Activated T-helper 2 cell treated with anti-CD3 and anti-CD28 coated beads, Interferon-gamma antibody, Interleukin-2, Interleukin-4, amounts not matched to agents 10 μg/mL and 5 μg/mL and 100 μg/mL, durations not matched to agents 14 hours and 24 hours and 36 hours (primary cell): ENCODE measurements around the gene PCDHGB6. TPM values are rescaled to one million over a fixed set of nuclear protein-coding genes. Genes with fewer than 3 reads are reported as not detected.
"Not testable (repeated sequence)": the region's sequence is repeated elsewhere in the genome, so short reads cannot be mapped to it uniquely, and the experiment has no call there.

Source experiments
- DNase-seq: peaks from one replicate; pipeline ENCODE4 v3.0.0; 2021; ENCODE audit warnings: low spot score
- H3K27ac Mint-ChIP-seq: one replicate; pipeline ENCODE4 v1.8.0; 2021; ENCODE audit warnings: mixed read lengths
- H3K27me3 Mint-ChIP-seq: one replicate; pipeline ENCODE4 v1.8.0; 2021; ENCODE audit warnings: low read depth, mixed read lengths
- H3K36me3 Mint-ChIP-seq: one replicate; pipeline ENCODE4 v1.8.0; 2021; ENCODE audit warnings: low read depth, mixed read lengths
- H3K4me1 Mint-ChIP-seq: one replicate; pipeline ENCODE4 v1.8.0; 2021; ENCODE audit warnings: low read depth, mixed read lengths
- H3K4me3 Mint-ChIP-seq: one replicate; pipeline ENCODE4 v1.8.0; 2021; ENCODE audit warnings: low read depth, mild to moderate bottlenecking, moderate library complexity, mixed read lengths
- H3K9me3 Mint-ChIP-seq: one replicate; pipeline ENCODE4 v1.8.0; 2021; ENCODE audit warnings: mixed read lengths
- intact Hi-C: fragments of 100-400 bp; cut with micrococcal nuclease; formaldehyde crosslinking; loops from one replicate; pipeline ENCODE4 v1.15.1; 2023
- total RNA-seq: library from RNA; stranded (reverse); gene quantifications from 2 replicates; pipeline ENCODE4 v1.2.3, GENCODE V29; 2022

Gene PCDHGB6
- total RNA-seq, 1 donor from 2014 or later = 0.21 TPM

DNA sequence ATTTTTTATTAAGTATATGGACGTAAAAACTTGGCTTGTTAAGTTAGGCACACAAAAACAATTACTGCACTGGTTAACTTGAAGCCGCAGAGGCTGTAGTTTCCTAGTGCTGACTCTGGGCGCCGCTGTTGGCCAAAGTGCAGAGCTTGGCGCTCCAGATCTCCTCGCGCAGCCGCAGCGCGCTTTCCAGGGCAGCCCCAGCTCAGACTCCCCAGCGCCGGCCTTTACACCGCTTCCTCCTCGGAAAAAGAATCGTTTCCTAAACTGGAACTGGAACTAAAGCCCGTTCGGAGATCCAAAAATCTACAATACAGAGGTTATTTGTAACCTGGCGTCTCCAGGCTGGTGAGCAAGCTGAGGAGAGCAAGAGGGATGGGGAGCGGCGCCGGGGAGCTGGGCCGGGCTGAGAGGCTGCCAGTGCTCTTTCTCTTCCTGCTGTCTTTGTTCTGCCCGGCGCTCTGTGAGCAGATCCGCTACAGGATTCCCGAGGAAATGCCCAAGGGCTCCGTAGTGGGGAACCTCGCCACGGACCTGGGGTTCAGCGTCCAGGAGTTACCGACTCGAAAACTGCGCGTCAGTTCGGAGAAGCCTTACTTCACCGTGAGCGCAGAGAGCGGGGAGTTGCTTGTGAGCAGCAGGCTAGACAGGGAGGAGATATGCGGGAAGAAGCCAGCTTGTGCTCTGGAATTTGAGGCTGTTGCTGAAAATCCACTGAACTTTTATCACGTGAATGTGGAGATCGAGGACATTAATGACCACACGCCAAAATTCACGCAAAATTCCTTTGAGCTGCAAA, 9.9 kb upstream of the PCDHGB6 start, which contains the start of gene PCDHGB5:
Gene PCDHGB5, plus strand, starts transcription at position 192 of the 796 bp plus-strand sequence. Its CDS starts 181 bp downstream, at position 373.
- Mint-ChIP-seq H3K9me3 (peaks cover 36% of the 10 kb centered on the region), H3K4me3 (peak within 1 kb of the TSS; percentile 55), H3K27me3 (peaks cover 22% of the 10 kb centered on the region)
- peak; percentile 31 for DNase-seq
- H3K27ac Mint-ChIP-seq, intact Hi-C loops, H3K36me3 Mint-ChIP-seq, H3K4me1 Mint-ChIP-seq: not testable (repeated sequence)

DNA sequence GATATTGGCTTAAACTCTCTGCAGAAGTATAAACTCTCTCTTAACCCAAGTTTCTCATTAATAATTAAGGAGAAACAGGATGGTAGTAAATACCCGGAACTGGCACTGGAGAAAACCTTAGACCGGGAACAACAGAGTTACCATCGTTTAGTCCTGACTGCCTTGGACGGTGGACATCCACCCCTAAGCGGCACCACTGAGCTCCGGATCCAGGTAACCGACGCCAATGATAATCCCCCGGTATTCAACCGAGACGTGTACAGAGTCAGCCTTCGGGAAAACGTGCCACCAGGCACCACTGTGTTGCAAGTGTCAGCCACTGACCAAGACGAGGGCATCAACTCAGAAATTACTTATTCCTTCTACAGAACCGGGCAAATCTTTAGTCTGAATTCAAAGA, 9.2 kb upstream of the PCDHGB6 start:
- Mint-ChIP-seq H3K27me3 (peaks cover 23% of the 10 kb centered on the region), H3K4me1 (no peaks in the 10 kb centered on the region), H3K27ac (no peak overlapping the region), H3K4me3 (no peak overlapping the region), H3K36me3 (no peaks in the 10 kb centered on the region), H3K9me3 (peaks cover 35% of the 10 kb centered on the region)
- DNase-seq = no peak
- intact Hi-C loops = no loop called here

DNA sequence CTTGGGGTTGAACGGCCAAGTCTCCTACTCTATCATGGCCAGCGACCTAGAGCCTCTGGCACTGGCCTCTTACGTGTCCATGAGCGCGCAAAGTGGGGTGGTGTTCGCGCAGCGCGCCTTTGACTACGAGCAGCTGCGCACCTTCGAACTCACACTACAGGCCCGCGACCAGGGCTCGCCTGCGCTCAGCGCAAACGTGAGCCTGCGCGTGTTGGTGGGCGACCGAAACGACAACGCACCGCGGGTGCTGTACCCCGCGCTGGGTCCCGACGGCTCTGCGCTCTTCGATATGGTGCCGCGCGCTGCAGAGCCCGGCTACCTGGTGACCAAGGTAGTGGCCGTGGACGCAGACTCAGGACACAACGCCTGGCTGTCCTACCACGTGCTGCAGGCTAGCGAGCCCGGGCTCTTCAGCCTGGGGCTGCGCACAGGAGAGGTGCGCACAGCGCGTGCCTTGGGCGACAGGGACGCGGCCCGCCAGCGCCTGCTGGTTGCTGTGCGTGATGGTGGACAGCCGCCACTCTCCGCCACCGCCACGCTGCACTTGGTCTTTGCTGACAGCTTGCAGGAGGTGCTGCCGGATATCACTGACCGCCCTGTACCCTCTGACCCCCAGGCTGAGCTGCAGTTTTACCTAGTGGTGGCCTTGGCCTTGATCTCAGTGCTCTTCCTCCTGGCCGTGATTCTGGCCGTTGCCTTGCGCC, 8.1 kb upstream of the PCDHGB6 start:
- Mint-ChIP-seq H3K4me3 (no peak overlapping the region), H3K27me3 (peaks cover 25% of the 10 kb centered on the region), H3K36me3 (no peaks in the 10 kb centered on the region), H3K27ac (no peak overlapping the region), H3K4me1 (no peaks in the 10 kb centered on the region), H3K9me3 (peaks cover 30% of the 10 kb centered on the region)
- intact Hi-C loops = no loop called here
- no peak for DNase-seq

DNA sequence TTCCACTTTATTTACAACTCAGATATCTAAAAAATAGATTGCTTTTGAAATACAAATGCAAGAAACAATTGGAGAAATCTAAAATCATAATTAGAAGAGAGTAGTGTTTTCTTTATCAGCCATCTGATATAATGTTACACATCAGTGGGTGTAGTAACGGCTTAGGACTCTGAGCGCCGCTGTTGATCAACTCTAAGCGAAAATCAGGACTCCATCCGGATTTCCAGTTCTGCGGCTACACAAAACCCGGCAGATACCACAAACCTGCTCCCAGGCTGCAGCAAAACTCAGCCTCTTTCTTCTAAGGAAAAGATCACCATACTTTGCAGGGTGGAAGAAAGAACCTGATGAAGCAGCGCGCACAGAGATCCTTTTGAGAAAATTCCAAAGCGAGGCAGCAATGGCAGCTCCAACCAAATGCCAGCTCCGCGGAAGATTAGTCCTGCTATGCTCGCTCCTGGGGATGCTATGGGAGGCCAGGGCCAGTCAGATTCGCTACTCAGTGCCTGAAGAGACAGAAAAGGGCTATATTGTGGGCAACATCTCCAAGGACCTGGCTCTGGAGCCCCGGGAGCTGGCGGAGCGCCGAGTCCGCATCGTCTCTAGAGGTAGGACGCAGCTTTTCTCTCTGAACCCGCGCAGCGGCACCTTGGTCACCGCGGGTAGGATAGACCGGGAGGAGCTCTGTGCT, 5.1 kb upstream of the PCDHGB6 start, which contains the start of gene PCDHGA9:
Gene PCDHGA9, plus strand, starts transcription at position 226 of the 691 bp plus-strand sequence. Its CDS starts 175 bp downstream, at position 401.
- Mint-ChIP-seq H3K9me3 (peaks cover 29% of the 10 kb centered on the region), H3K4me3 (no peak within 1 kb of the TSS), H3K27ac (no peak within 1 kb of the TSS), H3K27me3 (peaks cover 30% of the 10 kb centered on the region), H3K4me1 (no peaks in the 10 kb centered on the region), H3K36me3 (no peaks in the 10 kb centered on the region)
- DNase-seq = no peak
- intact Hi-C loops = no loop called here

DNA sequence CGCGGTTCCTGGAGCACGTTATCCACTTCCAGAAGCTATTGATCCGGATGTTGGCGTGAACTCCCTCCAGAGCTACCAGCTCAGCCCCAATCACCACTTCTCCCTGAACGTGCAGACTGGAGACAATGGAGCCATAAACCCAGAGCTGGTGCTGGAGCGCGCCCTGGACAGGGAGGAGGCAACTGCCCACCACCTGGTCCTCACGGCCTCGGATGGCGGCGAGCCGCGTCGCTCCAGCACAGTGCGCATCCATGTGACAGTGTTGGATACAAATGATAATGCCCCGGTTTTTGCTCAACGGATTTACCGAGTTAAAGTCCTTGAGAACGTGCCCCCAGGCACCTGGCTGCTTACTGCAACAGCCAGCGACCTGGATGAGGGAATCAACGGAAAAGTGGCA, 4.4 kb upstream of the PCDHGB6 start:
- intact Hi-C loops = no loop called here
- peaks cover 30% of the 10 kb centered on the region for H3K9me3 Mint-ChIP-seq
- peaks cover 2% of the 10 kb centered on the region for H3K4me1 Mint-ChIP-seq

DNA sequence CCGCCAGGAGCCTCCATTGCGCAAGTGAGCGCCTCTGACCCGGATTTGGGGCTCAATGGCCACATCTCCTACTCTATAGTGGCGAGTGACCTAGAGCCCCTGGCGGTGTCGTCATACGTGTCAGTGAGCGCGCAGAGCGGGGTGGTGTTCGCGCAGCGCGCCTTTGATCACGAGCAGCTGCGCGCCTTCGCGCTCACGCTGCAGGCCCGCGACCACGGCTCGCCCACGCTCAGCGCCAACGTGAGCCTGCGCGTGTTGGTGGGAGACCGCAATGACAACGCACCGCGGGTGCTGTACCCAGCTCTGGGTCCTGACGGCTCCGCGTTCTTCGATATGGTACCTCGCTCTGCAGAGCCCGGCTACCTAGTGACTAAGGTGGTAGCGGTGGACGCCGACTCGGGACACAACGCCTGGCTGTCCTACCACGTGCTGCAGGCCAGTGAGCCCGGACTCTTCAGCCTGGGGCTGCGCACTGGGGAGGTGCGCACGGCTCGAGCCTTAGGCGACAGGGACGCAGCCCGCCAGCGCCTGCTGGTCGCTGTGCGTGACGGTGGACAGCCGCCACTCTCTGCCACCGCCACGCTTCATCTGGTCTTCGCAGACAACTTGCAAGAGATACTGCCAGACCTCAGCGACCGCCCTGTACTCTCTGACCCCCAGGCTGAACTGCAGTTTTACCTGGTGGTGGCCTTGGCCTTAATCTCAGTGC, 1.9 kb downstream of the PCDHGB6 start:
- Mint-ChIP-seq H3K4me1 (peaks cover 16% of the 10 kb centered on the region), H3K27ac (no peak overlapping the region), H3K4me3 (no peak overlapping the region), H3K9me3 (peaks cover 24% of the 10 kb centered on the region), H3K36me3 (peaks cover 13% of the 10 kb centered on the region), H3K27me3 (peaks cover 51% of the 10 kb centered on the region)
- DNase-seq = no peak
- intact Hi-C loops = loop anchor here (5.0 kb wide), 1 partner anchor 172 kb away; no protein-coding TSS in a partner anchor

More for the DNA sequence above, 4.4 kb upstream of the PCDHGB6 start:
- Mint-ChIP-seq H3K27me3 (peaks cover 36% of the 10 kb centered on the region), H3K4me3 (no peak overlapping the region), H3K36me3 (peaks cover 2% of the 10 kb centered on the region), H3K27ac (no peak overlapping the region)
- DNase-seq = no peak

DNA sequence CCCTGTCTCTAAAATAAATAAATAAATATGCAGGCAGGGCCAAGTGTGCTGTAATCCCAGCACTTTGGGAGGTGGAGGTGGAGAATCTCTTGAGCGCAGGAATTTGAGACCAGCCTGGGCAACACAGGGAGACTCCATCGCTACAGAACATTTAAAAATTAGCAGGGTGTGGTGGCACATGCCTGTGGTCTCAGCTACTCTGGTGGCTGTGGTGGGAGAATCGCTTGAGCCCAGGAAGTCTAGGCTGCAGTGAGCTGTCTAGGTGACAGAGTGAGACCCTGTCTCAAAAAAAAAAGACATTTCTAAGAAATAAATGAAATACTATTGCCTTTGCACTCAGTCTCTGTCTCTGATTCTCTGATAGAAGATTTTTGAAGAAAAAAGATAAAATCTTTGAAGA, 3.8 kb downstream of the PCDHGB6 start:
- Mint-ChIP-seq H3K27me3 (peaks cover 61% of the 10 kb centered on the region), H3K4me3 (no peak overlapping the region), H3K36me3 (peaks cover 13% of the 10 kb centered on the region), H3K9me3 (peaks cover 24% of the 10 kb centered on the region), H3K4me1 (peaks cover 16% of the 10 kb centered on the region), H3K27ac (no peak overlapping the region)
- intact Hi-C loops = no loop called here
- no peak for DNase-seq

DNA sequence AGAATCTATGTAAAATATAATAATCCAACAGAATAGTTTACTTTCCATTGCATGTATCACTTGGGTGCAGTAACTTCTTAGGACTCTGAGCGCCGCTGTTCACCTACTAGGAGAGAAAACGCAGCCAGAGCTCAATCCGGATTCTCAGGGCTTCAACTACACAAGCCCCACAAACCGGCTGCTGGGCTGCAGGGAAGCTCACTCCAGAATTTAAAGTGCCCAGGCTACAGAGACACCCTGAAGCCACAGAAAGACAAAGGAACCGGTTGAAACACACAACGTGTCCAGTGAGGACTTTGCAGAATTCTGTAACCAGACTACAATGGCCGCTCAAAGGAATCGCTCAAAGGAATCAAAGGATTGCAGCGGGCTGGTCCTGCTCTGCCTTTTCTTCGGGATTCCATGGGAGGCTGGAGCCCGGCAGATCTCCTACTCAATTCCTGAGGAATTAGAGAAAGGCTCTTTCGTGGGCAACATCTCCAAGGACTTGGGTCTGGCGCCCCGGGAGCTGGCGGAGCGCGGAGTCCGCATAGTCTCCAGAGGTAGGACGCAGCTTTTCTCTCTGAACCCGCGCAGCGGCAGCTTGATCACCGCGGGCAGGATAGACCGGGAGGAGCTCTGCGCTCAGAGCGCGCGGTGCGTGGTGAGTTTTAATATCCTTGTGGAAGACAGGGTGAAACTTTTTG, 5.2 kb downstream of the PCDHGB6 start, which contains the start of gene PCDHGA10:
Gene PCDHGA10, plus strand, starts transcription at position 134 of the 686 bp plus-strand sequence. Its CDS starts 189 bp downstream, at position 323.
- peaks cover 18% of the 10 kb centered on the region for H3K9me3 Mint-ChIP-seq
- peaks cover 60% of the 10 kb centered on the region for H3K27me3 Mint-ChIP-seq
- peaks cover 18% of the 10 kb centered on the region for H3K4me1 Mint-ChIP-seq
- peaks cover 16% of the 10 kb centered on the region for H3K36me3 Mint-ChIP-seq
- peak within 1 kb of the TSS; percentile 82 for H3K4me3 Mint-ChIP-seq
- no peak for DNase-seq
- no peak within 1 kb of the TSS for H3K27ac Mint-ChIP-seq
- intact Hi-C loops = loop anchor here (2.0 kb wide), 1 partner anchor 100 kb away; no protein-coding TSS in a partner anchor

DNA sequence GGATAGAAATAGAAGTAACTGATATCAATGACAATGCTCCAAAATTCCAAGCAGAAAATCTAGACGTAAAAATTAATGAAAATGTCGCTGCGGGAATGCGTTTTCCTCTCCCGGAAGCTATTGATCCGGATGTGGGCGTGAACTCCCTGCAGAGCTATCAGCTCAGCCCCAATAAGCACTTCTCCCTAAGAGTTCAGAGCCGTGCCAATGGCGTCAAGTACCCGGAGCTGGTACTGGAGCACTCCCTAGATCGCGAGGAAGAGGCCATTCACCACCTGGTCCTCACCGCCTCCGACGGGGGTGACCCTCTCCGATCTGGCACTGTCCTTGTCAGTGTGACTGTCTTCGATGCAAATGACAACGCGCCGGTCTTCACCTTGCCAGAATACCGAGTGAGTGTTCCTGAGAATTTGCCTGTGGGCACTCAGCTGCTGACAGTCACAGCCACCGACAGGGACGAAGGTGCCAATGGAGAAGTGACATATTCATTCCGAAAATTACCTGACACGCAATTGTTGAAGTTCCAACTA, 5.8 kb downstream of the PCDHGB6 start:
- H3K36me3 Mint-ChIP-seq = peaks cover 16% of the 10 kb centered on the region
- H3K27me3 Mint-ChIP-seq = peaks cover 62% of the 10 kb centered on the region

DNA sequence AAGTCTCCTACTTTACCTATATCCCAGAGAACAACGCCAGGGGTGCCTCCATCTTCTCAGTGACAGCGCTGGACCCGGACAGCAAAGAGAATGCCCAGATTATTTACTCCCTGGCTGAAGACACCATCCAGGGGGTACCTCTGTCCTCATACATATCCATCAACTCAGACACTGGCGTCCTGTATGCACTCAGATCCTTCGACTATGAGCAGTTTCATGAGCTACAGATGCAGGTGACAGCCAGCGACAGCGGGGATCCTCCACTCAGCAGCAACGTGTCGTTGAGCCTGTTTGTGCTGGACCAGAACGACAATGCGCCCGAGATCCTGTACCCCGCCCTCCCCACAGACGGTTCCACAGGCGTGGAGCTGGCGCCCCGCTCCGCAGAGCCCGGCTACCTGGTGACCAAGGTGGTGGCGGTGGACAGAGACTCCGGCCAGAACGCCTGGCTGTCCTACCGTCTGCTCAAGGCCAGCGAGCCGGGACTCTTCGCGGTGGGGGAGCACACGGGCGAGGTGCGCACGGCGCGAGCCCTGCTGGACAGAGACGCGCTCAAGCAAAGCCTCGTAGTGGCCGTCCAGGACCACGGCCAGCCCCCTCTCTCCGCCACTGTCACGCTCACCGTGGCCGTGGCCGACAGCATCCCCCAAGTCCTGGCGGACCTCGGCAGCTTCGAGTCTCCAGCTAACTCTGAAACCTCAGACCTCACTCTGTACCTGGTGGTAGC, 6.9 kb downstream of the PCDHGB6 start:
- DNase-seq, intact Hi-C loops, H3K27ac Mint-ChIP-seq: not testable (repeated sequence)
- Mint-ChIP-seq H3K4me3 (peak overlapping the region; percentile 17), H3K9me3 (peaks cover 21% of the 10 kb centered on the region), H3K27me3 (peaks cover 59% of the 10 kb centered on the region), H3K36me3 (peaks cover 12% of the 10 kb centered on the region), H3K4me1 (peaks cover 19% of the 10 kb centered on the region)

More for the DNA sequence above, 5.8 kb downstream of the PCDHGB6 start:
- H3K4me3 Mint-ChIP-seq = peak overlapping the region; percentile 82
- DNase-seq = no peak
- peaks cover 19% of the 10 kb centered on the region for H3K4me1 Mint-ChIP-seq
- H3K27ac Mint-ChIP-seq = no peak overlapping the region
- peaks cover 21% of the 10 kb centered on the region for H3K9me3 Mint-ChIP-seq
- intact Hi-C loops = loop anchor here (2.0 kb wide), 1 partner anchor 99 kb away; no protein-coding TSS in a partner anchor

DNA sequence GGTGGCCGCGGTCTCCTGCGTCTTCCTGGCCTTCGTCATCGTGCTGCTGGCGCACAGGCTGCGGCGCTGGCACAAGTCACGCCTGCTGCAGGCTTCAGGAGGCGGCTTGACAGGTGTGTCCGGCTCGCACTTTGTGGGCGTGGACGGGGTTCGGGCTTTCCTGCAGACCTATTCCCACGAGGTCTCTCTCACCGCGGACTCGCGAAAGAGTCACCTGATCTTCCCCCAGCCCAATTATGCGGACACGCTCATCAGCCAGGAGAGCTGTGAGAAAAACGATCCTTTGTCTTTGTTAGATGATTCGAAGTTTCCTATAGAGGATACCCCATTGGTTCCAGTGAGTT, 7.4 kb downstream of the PCDHGB6 start:
- H3K27me3 Mint-ChIP-seq = peaks cover 61% of the 10 kb centered on the region
- peaks cover 19% of the 10 kb centered on the region for H3K9me3 Mint-ChIP-seq
- H3K36me3 Mint-ChIP-seq = peaks cover 12% of the 10 kb centered on the region
- H3K27ac Mint-ChIP-seq, intact Hi-C loops, DNase-seq, H3K4me3 Mint-ChIP-seq: not testable (repeated sequence)
- H3K4me1 Mint-ChIP-seq = peaks cover 19% of the 10 kb centered on the region
